ENCODE data around the gene SLC7A14. TPM values are rescaled to one million over a fixed set of nuclear protein-coding genes. Genes with fewer than 3 reads are reported as not detected.

SLC7A14 gene
- total and polyA plus RNA-seq, 10 of the 15 experiments (the other 5 are each of a cell fraction or from before 2014, with no cell fraction given): not detected

- ChIA-PET SMC1A (ENCODE audit: uncharacterized antibody, unreplicated experiment) (no interaction called here), CTCF (no interaction called here), RAD21 (ENCODE audit: unreplicated experiment) (no interaction called here), POLR2A (no interaction called here)
- peaks cover 3 to 5% of the 10 kb centered on the region in 2 experiments; a peak in 2 of 4 replicates for H3K27me3 ChIP-seq (replicated peaks in 1 of 2; ENCODE audit: control insufficient read depth in 2 of 2, insufficient read depth in 2 of 2, low read length in 1 of 2)
- H3K4me3 ChIP-seq: no peak overlapping the region
- H3K9me3 ChIP-seq (replicated peaks; ENCODE audit: control insufficient read depth, insufficient read depth, low read length): no peaks in the 10 kb centered on the region
- TF ChIP-seq ZBTB4 (CRISPR knock-in tag; IDR thresholded peaks at IDR 0.05): no peak
- no peak for TF ChIP-seq NR2C2 (IDR thresholded peaks at IDR 0.05; ENCODE audit: borderline replicate concordance, control insufficient read depth, insufficient read length, low read depth)
- TF ChIP-seq MEF2B (IDR thresholded peaks at IDR 0.05; ENCODE audit: partially characterized antibody, poor library complexity, severe bottlenecking): no peak
- TF ChIP-seq RELA (IDR thresholded peaks at IDR 0.05; ENCODE audit: borderline replicate concordance, partially characterized antibody): no peak
- TF ChIP-seq EGR1 (IDR thresholded peaks at IDR 0.05; ENCODE audit: borderline replicate concordance in 1 of 2, low read depth in 2 of 2, low read length in 2 of 2): no peak
- TF ChIP-seq SP1 (IDR thresholded peaks at IDR 0.05; ENCODE audit: low read depth, low read length): no peak
- no peak for TF ChIP-seq IRF3 (IDR thresholded peaks at IDR 0.05)
- no peak for TF ChIP-seq ZSCAN29 (IDR thresholded peaks at IDR 0.05)
- TF ChIP-seq CHD1 (IDR thresholded peaks at IDR 0.05; ENCODE audit: low read depth, low read length): no peak
- TF ChIP-seq E4F1 (IDR thresholded peaks at IDR 0.05; ENCODE audit: borderline replicate concordance, partially characterized antibody): no peak
- no peak for TF ChIP-seq SKIL (IDR thresholded peaks at IDR 0.05; ENCODE audit: low read depth, poor library complexity, severe bottlenecking)
- H3K36me3 ChIP-seq (ENCODE audit: control insufficient read depth in 2 of 2, insufficient read depth in 2 of 2, low read length in 1 of 2): no peaks in the 10 kb centered on the region
- DNase-seq (ENCODE audit: low read depth, low spot score) (no peak), ATAC-seq (no peak), FAIRE-seq (no peak)
- in situ Hi-C loops (cut with MboI) (no loop called here), intact Hi-C loops (cut with micrococcal nuclease; ENCODE audit: unreplicated experiment) (no loop called here)
- no peaks in the 10 kb centered on the region; the same call in 1 of the 2 replicates for H4K20me1 ChIP-seq (ENCODE audit: control insufficient read depth, insufficient read depth)
- WGBS (ENCODE audit: insufficient coverage, insufficient replicate concordance, low lambda C conversion rate, missing lambda C conversion rate): 93% methylated on average over 1 of the region's 1 CpG
- no peak overlapping the region for H3K27ac ChIP-seq (ENCODE audit: control insufficient read depth, insufficient read depth)
- no peak overlapping the region for H3K9ac ChIP-seq (ENCODE audit: control insufficient read depth, insufficient read depth, low read length)
- BruUV-seq (replicated peaks): no TSS peak
- H3K4me2 ChIP-seq (ENCODE audit: control insufficient read depth, insufficient read depth): no peak overlapping the region
- no peak overlapping the region for H2AFZ ChIP-seq (ENCODE audit: control insufficient read depth, low read depth, low read length)
- no peaks in the 10 kb centered on the region for H3K79me2 ChIP-seq (ENCODE audit: control insufficient read depth, insufficient read depth, low read length)
- no peaks in the 10 kb centered on the region for H3K4me1 ChIP-seq (ENCODE audit: control insufficient read depth, insufficient read depth, low read length)
Observed at GRCh38 chr3:170555329-170555728, 30.5 kb downstream of the SLC7A14 start.
